Activated CD8-positive, alpha-beta T cell treated with anti-CD3 and anti-CD28 coated beads for 36 hours (primary cell): Measurements from ENCODE around the gene TRIM65. TPM values are rescaled to one million over a fixed set of nuclear protein-coding genes. Genes with fewer than 3 reads are reported as not detected.
A peak's percentile ranks its signal among the peaks of the same experiment; 100 is the strongest.

Experiments
- ATAC-seq: fragments of 200-7000 bp; cut with Tn5 transposase; one replicate; pipeline ENCODE4 v1.10.0; 2021; ENCODE audit warnings: mild to moderate bottlenecking, moderate library complexity
- CTCF ChIA-PET: fragments of 350-600 bp; sonication (Branson Sonifier 250); formaldehyde crosslinking; loops from one replicate; lab custom pipeline; 2021; ENCODE audit warnings: antibody characterized with exemption; lab: Charles Lee
- POLR2A ChIA-PET: fragments of 350-600 bp; sonication (Branson Sonifier 250); formaldehyde crosslinking; loops from one replicate; lab custom pipeline; 2021; ENCODE audit warnings: antibody characterized with exemption; lab: Charles Lee
- DNase-seq: peaks from one replicate; pipeline ENCODE4 v3.0.0-alpha.2; 2020
- H3K27ac Mint-ChIP-seq: one replicate; pipeline ENCODE4 v1.8.0; 2021; ENCODE audit warnings: mild to moderate bottlenecking, mixed read lengths
- H3K27me3 Mint-ChIP-seq: one replicate; pipeline ENCODE4 v1.8.0; 2021; ENCODE audit warnings: mixed read lengths
- H3K36me3 Mint-ChIP-seq: one replicate; pipeline ENCODE4 v1.8.0; 2021; ENCODE audit warnings: low read depth, mixed read lengths
- H3K4me1 Mint-ChIP-seq: one replicate; pipeline ENCODE4 v1.8.0; 2021; ENCODE audit warnings: low read depth, mixed read lengths
- H3K4me3 Mint-ChIP-seq: one replicate; pipeline ENCODE4 v1.8.0; 2021; ENCODE audit warnings: mild to moderate bottlenecking, moderate library complexity, mixed read lengths
- H3K9me3 Mint-ChIP-seq: one replicate; pipeline ENCODE4 v1.8.0; 2021; ENCODE audit warnings: mixed read lengths
- CTCF ChIP-seq: fragments of 200-600 bp; IDR thresholded peaks from one replicate; pipeline ENCODE4 v1.8.0; 2022; ENCODE audit warnings: antibody characterized with exemption, mild to moderate bottlenecking
- intact Hi-C: fragments of 100-400 bp; cut with micrococcal nuclease; formaldehyde crosslinking; loops from one replicate; pipeline ENCODE4 v1.10.0; 2022
- total RNA-seq, 2 experiments: library from RNA; stranded (reverse); gene quantifications; one replicate each; pipeline ENCODE4 v1.2.3, GENCODE V29; 2021

TRIM65 gene
- total RNA-seq, 2 experiments from 2014 or later: 37.1 to 42.2 TPM

GRCh38 chr17:75849279-75849646 is 47.5 kb downstream of the TRIM65 start:
- peaks cover 12% of the 10 kb centered on the region for H3K36me3 Mint-ChIP-seq
- no peak for TF ChIP-seq CTCF
- intact Hi-C loops: no loop called here
- peaks cover 30% of the 10 kb centered on the region for H3K4me1 Mint-ChIP-seq
- H3K9me3 Mint-ChIP-seq: no peaks in the 10 kb centered on the region
- ATAC-seq (no peak), DNase-seq (no peak)
- no peak overlapping the region for H3K4me3 Mint-ChIP-seq
- H3K27ac Mint-ChIP-seq: no peak overlapping the region
- POLR2A ChIA-PET: interaction anchor here (1.0 to 1.4 kb wide), 2 partner anchors 22 to 73 kb away, joined by 3 read pairs; no protein-coding TSS in a partner anchor
- no peaks in the 10 kb centered on the region for H3K27me3 Mint-ChIP-seq
- CTCF ChIA-PET: interaction anchor here (0.5 to 8.5 kb wide), 8 partner anchors 8 to 1098 kb away, joined by 3 to 105 read pairs (median 5); no protein-coding TSS in a partner anchor

GRCh38 chr17:75848523-75849278 is 48.0 kb downstream of the TRIM65 start:
- Mint-ChIP-seq H3K36me3 (peaks cover 13% of the 10 kb centered on the region), H3K4me3 (no peak overlapping the region), H3K9me3 (no peaks in the 10 kb centered on the region), H3K27me3 (no peaks in the 10 kb centered on the region), H3K27ac (peak overlapping the region; percentile 62), H3K4me1 (peaks cover 28% of the 10 kb centered on the region)
- DNase-seq: peak; percentile 93
- ChIA-PET CTCF (interaction anchor here (0.6 to 8.5 kb wide), 22 partner anchors 8 to 154 kb away, joined by 3 to 105 read pairs (median 5); partner anchors contain the start of genes GALK1 and UNK), POLR2A (interaction anchor here (1.0 to 2.1 kb wide), 3 partner anchors 22 to 73 kb away, joined by 3 to 5 read pairs (median 3); no protein-coding TSS in a partner anchor)
- ATAC-seq: no peak
- TF ChIP-seq CTCF: peak; percentile 86
- intact Hi-C loops: no loop called here

GRCh38 chr17:75847614-75848522 is 48.9 kb downstream of the TRIM65 start:
- H3K27ac Mint-ChIP-seq: peak overlapping the region; percentile 55
- H3K36me3 Mint-ChIP-seq: peaks cover 17% of the 10 kb centered on the region
- intact Hi-C loops: no loop called here

More at GRCh38 chr17:75847614-75848522, 48.9 kb downstream of the TRIM65 start:
- Mint-ChIP-seq H3K9me3 (no peaks in the 10 kb centered on the region), H3K27me3 (no peaks in the 10 kb centered on the region), H3K4me1 (peaks cover 24% of the 10 kb centered on the region), H3K4me3 (no peak overlapping the region)
- no peak for DNase-seq
- no peak for ATAC-seq
- ChIA-PET POLR2A (interaction anchor here (0.8 to 2.5 kb wide), 5 partner anchors 21 to 72 kb away, joined by 3 to 7 read pairs (median 5); no protein-coding TSS in a partner anchor), CTCF (interaction anchor here (0.6 to 8.5 kb wide), 23 partner anchors 8 to 100 kb away, joined by 3 to 105 read pairs (median 5); partner anchors contain the start of genes GALK1 and UNK)
- no peak for TF ChIP-seq CTCF
